ENCODE measurements around the gene FARP1.

The FARP1 gene

DNA sequence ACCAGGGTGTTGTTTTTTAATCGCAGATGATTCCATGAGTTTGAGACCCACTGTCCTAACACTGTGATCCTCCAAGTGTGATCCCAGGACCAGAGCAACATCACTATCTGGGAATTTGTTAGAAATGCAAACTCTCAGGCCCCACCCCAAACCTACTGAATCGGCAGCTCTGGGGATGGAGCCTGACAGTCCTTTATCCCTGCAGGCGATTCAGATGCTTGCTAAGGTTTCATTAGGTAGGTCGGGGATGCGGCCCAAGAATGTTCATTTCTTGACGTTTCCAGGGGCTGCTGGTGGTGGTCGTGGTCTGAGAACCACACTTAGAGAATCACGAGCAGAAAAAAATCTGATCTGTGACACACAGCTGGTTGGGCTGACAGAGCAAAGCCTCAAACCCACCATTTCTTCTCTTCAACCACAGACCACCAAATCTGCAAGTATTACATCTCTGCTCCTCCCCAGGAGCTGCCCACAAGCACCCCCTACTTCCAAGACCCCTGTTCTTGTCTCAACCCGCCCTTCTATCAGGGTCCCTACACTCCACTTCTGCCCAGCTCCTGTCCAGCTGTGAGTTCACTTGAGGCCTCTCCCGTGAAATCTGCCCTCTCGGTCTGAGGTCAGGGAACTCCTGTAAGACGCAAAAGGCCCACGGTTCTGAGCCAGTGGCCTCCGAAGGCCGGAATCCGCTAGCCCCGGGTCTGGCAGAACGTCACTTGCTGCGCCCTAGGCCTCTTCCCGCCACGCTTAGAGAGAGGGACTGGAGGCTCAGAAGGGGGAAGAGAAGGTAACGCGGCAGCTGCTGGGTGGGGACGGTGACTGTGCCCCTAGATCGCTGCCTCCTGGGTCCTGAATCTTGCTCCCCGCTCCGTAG, 1.1 kb upstream of the FARP1 start:
- DNase-seq: no peak

DNA sequence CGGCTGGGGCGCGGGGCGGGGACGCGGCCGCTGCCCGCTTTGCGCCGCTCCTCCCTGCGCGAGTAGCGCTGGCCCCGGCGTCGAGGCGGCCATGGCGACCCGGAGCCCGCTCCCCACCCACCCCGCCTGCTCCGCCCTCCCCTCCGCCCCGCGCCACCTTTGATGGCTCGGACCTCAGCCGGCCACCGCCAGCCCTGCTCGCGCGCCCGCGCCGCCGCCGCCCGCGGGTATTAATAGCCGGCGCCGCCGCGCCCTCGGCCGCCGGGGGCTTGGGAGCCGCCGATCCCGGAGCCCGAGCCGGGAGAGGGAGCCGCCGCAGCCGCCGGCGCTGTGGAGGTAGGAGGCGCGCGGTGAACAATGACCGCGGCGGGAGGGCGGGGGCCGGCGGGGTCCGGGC, 261 bp downstream of the FARP1 start:
- DNase-seq: no peak

DNA sequence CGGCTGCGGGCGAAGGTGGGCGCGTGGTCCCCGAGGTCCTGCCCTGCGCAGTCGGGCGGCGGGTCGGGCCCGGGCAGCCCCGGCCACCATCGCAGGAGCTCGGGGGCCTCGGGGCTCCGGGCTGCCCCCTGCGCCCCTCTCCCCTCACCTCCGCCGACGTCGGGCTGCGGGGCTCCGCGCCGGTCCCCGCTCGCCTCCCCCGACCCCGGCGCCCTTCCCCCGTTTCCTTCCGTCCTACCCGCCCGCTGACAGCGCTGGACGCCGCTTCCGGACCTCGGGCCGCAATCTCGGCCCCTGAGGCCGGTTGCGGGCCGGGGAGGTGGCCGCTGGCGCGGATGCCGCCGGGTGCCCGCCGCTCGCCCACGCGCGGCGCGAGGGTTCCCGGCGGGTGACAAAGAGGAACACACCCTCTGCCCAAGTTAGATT, 720 bp downstream of the FARP1 start:
- DNase-seq: no peak

DNA sequence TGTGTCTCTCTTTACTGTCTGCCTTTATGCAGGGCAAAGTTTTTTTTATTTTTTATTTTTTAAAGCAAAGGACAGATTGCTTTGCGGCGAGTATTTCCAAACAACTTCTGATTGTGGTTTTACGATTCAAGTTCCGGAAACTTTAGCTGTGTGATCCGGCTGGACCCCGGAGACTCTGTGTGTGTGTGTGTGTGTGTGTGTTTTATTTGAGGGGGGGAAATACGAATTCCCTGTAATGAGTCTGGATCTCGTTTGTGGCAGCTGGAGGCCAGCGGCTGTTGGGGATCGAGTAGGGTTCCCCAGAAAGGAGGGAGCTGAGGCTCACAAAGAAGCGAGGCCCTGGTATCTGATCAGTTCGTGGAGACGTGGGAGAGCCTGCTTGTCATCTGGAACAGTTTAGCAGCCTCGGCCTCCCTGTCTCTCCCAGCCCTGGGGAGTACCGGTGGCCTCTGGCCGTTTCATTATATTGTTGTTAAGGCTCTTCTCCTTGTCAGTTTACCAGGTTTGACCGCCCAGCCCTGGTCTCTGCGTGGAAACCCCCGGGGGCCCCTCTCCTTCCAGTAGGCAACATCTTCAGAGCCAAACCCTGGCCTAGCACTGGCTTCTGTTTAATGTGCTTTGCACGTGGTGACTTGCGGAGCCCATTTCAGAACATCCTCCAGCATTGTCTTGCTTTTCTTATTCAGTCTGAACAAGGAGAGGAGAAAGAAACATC, 1.3 kb downstream of the FARP1 start:
- peak; percentile 52 for DNase-seq

DNA sequence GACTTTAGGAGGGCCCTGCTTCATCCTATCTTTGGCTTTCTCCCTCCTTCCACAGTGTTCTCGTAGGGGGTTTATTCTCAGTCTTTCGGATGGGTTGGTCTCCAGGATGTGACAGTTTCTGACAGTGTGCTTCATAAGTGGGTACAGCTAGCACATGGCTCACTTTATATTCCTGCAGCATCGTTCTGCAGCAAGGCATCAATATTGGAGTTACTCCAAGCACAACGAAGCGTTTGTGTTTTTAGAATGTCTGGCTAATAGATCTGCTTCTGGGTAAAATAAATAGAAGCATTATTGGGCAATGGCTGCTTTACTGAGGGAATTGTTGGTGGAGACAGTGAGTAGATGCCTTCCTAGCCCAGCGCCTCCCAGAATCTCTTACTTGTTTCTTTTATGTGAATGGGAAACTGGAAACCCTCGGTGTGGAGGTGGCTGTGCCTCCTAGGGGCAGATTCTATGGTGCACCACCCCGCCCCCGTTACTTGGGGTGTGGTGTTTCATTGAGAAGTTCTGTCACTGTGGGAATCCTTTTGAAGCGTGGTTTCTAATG, 2.0 kb downstream of the FARP1 start:
- DNase-seq: peak; percentile 75

DNA sequence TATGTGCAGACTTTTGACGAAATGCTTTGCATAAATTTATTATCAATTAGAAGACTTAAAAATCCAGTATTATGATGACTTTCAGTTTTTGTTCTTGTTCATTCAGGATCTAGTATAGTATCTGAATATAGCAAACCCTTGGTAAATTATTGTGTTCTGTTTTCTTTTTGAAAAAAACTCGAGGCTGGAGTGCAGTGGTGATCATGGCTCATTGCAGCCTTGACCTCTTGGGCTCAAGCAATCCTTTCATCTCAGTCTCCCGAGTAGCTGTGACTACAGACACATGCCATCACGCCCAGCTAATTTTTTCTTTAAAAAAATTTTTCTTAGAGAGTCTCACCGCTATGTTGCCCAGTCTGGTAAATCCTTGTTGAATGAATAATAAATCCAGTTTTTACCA, 4.6 kb downstream of the FARP1 start:
- peak; percentile 61 for DNase-seq

DNA sequence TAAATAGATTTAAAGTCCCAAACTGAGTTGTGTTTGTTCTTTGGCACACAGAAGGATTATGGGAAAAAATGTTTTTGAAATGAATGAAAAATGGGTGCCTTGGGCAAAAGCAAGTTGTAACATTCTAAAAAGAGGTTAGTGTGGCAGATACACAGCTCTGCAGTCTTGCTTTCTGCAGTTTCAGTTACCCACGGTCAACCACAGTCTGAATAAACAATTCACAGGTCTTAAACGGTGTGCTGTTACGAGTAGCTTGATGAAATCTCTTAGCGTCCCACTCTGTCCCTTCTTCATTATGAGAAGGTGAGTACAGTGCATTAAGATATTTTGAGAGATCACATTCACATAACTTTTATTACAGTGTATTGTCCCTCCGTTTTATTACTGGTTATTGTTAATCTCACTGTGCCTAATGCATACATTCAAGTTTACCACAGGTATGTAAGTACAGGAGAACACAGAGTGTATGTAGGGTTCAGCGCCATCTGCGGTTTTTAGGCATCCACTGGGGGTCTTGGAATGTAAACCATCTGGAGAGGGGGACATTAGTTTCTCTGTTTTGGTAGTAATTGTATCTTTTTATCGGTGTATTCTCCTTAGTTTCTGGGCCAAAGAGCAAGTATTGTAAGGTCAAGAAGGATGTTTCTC, 8.1 kb downstream of the FARP1 start:
- no peak for DNase-seq

DNA sequence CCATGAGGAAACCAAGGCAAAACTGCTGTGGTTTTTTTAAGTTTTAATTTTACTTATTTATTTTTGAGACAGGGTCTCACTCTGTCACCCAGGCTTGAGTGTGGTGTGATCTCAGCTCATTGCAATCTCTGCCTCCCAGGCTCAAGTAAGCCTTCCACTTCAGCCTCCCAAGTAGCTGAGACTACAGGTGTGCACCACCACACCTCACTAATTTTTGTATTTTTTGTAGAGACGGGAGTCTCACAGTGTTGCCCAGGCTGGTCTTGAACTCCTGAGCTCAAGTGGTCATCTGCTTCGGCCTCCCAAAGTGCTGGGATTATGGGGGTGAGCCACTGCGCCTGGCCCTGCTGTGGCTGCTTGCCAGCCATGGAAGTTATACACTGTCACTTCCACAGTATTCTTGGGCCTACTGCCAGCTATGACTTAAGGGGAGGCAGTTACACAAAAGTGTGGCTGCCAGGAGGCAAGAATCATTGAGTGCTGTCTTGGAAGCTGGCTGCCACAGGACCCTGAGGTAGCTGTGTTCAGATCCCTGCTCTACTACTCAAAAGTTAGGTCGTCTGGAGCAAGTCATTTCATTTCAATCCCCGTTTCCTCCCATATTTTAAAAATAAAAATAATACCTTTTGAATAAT, 12.7 kb downstream of the FARP1 start:
- no peak for DNase-seq

DNA sequence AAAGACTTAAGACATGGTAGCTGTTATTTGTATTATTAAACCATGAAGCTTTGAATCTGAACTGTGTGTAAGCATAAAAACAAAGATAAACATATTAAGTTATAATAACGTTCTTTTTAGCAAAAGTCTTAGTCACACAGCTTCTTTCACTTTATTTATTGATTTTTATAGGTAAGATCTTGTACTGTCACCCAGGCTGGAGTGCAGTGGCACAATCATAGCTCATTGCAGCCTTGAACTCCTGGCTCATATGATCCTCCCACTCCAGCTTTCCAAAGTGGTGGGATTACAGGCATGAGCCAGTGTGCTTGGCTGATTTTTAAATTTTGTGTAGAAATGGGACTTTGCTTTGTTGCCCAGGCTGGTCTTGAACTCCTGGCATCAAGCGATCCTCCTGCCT, 13.4 kb downstream of the FARP1 start:
- DNase-seq: no peak

DNA sequence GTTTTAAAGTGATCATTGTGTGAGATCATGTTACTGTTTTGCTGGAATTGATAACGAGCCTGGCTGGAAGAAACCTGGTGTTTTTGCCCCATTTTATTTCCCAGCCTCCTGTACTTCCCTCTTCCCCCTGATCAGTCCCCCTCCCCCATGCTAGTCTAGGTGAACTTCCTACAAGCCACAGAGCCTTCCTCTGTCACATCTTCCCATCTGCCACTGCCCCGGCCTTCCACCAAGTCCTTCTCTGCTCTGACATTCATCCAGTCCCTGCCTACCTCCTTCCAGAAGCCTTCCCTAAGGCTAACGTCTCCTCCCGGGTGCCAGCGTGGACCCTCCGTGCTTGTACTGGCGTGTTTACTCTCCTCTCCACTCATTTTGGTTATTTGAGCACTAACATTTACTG, 14.3 kb downstream of the FARP1 start:
- DNase-seq: no peak

DNA sequence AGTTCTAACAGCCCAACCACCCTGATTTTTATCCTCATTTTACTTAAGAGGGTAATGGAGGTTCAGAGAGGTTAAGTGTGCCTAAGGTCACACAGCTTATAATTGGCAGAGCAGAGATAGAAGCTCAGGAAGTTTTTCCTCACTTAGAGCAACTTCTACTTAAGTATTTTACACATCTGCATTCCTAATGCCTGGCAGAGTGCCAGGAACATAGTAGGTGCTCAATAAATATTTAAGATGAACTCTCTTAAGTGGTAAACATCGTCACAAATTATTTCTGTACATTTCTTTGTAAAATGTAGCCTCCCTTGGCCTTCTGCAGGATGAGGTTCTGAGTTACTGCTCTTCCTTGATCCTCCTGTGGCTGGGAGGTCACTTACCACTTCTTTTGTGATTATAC, 14.7 kb downstream of the FARP1 start:
- DNase-seq: no peak

DNA sequence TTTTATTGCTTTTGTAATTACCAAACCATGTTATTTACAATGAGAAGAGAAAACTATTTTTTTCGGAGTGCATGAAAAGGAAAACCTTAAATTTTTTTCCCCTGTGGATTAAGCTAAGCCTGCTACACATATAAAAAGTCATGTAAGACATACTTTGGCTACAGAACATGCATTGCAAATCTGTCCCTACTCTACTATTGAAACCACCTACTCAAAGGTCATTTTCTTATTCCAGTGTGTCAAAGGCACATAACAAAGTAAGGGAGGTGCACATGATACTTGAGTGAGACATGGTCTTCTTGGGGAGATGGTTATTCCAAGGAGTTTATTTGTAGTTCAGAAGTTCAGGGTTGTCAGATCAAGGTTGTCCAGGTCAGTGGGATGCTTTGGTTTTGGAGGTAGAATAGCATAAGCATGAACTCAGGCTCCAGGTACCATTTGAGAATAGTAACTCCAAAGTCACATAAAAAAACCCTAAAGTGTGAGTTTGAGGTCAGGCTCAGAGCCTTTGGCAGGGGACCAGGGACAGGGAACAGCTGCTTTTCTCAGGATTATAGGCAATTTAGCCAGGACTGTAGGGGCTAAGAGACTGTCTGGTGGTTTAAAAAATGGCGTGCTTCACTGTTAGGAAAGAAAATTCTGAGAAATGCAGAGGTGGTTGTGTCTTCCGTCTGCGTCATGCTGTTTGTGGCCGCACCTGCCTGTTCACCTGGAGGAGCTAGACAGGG, 15.4 kb downstream of the FARP1 start:
- DNase-seq: no peak

DNA sequence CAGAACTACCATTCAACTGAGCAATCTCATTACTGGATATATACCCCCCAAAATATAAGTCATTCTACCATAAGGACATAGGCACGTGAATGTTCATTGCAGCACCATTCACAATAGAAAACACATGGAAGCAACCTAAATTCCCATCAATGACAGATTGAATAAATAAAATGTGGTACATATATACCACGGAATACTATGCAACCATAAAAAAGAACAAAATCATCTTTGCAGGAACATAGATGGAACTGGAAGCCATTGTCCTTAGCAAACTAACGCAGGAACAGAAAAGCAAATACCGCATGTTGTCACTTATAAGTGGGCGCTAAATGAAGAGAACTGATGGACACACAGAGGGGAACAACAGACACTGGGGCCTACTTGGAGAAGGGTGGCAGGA, 20.0 kb downstream of the FARP1 start:
- no peak for DNase-seq

DNA sequence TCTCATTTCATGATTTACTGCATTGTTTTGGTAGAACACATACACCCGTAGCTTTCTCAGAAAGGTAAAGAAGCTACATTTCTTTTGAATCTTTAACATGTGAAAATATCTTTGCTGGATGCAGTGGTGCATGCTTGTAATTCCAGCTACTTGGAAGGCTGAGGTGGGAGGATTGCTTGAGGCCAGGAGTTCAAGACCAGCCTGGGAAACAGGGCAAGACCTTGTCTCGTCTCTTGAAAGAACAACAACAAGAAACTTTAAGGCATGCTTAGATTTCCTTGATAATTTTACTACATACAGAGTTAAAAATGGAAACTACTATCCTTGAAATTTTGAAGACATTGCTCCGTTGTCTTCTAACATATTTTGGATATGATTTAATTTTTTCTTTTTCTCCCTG, 26.4 kb downstream of the FARP1 start:
- DNase-seq: no peak

DNA sequence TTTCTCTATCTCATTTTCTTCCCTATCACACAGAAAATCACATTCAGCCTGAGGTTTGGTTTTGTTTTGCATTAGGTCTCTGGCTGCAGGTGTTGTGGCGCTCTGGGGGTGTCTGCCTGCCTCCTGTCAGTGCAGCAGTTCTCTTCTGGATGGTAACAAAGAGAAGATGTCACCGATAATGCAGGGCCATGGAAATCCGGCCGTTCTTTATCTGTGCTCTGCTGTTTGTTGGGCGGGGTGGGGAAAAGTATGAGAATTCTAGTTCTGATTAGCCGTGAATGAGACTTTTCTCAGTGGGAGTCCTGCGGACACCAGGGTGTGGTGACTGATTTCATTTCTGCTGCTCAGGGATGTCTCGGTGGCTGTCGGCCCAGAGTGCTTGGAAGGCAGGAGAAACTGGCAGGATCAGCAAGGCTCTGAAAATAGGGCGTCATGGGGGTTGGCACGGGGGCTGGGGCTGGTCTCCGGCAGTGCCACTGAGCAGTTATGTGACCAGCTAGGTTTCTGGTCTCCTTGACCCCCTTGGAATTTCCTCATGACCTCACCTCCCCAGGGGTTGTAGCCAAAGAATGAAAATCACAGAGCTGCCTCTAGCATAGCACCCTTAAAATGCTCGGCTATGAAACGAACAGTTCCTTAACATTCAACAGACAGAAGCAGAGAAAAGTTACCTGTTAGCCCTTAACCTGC, 29.2 kb downstream of the FARP1 start:
- DNase-seq: peak; percentile 77

DNA sequence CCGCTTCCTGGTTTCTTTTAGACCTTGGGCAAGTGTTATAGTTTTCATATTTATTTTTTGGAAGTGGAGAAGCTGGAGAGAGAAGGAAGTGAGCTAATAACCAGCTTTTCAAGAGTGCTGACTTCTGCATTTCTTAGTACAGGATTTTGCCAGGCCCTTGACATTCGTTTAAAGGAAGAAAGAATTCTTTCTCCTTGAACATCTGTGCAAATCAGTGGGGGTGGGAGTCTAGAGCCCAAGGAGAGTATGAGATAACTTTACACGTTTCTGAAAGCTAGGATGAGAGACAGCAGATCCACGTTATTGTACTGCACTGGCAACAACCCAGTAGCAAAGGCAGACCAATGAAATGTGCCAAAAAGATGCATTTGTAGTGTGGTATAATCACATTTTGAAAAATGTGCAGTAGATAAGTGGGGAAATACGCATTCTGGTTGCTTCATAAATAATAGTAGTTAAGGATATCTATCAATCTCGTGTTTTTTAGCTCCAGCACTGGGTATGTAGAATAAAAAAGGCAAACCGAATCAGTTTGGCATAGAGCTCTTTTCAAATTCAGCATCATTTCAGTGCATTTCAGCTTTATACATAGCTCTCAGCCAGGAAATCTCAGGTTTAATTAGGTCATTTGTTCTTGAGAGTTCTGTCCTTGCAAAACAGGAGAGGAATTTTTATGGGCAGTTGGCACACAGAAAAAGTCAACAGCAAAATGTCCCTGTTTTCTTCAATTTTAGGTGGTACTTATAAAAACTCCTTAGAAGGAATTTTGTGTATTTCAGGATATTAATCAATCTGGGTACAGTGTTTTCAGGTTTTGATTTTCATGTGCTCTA, 29.9 kb downstream of the FARP1 start:
- DNase-seq: peak; percentile 77

DNA sequence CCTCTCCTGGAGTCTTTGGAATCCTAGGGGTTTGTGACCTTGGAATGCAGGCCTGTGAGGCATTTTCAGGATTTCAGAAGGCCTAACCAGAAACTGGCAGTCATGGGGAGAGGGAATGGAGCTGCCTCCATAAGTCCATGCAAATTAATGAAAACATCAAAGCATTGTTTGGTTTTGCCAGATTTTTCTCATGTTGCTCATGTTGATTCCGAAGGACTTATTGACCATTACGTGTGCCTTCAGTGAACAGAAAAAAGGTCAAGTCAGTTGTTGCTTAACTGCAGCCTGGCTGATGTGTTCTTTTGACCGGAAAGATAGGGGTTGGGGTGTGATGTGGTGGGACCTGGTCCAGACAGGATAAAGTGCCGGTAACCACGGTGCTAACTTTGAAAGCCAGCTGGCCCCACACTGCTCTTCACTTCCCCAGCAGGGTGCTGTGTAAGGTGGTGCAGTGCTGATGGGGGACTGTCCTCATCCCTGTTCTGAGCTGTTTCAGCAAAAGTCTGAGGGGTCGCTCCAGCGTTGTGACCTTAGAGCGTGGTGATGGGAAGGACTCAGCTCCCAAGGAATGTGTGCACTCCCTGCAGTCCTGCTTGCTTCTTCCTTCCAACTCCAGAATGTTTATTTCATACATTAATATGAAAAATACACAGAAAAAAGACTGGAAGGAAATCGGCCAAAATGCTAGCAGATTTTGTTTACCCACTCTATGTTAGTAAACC, 30.7 kb downstream of the FARP1 start:
- DNase-seq: peak; percentile 97

DNA sequence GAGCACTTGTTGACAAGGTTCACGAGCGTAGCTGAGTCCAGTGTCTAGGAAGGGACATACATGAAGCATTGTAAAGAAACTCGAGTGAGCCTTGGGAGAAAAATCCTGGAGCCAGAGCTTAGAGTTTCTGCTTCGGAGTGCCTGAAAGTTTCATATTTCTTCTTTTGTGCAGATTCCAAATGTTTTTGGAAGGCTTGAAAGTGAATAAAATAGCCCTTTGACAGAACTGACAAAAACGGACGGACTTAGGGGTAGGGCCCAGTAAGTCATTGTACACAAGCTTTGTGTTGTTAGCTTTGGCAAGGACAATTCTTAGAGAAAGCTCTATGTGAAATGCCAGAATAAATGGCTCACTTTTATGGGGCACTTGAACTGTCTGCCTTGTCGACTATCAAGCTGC, 31.4 kb downstream of the FARP1 start:
- DNase-seq: no peak

DNA sequence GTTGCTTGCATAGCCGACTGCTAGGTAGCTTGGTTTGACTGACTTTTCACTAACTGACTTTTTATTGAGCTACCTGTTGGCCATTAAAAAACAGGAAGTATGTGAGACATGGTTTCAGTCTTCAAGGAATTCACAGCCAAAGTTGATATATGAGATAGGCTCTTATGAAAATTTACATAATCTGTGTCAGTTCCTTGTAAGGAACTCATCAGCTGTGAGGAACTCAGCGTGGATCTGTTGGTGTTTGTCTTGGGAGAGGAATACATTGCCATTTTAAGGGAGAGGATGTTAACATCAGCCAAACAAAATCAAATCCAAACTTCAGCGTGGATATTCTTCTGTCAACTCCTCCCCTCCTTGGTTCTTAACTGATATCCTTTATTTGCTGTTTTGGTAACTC, 32.1 kb downstream of the FARP1 start:
- DNase-seq: peak; percentile 69

DNA sequence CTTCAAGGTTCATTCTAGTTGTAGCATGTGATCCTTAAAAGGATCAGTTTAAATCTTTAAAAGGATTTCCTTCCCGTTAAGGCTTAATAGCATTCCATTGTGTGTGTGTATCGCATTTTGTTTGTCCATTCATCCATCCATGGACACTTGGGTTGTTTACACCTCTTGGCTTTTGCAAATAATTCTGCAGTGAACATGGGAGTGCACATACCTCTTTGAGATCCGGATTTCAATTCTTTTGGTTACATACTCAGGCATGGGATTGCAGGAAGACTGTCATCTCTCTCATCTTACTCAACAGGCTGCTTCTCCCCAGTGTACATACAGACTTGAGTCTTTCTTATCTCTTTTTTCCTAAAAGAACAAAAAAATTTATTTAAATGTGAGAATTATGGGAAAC, 32.9 kb downstream of the FARP1 start:
- peak; percentile 29 for DNase-seq
